G401 (cell line): ENCODE data around the gene USP49. TPM values are rescaled to one million over a fixed set of nuclear protein-coding genes. Genes with fewer than 3 reads are reported as not detected.

Experiments used
- DNase-seq: peaks from one replicate; pipeline ENCODE4 v3.0.0-alpha.2; 2015; ENCODE audit warnings: low spot score
- in situ Hi-C: cut with HindIII; loops from 2 replicates; pipeline ENCODE4 v1.10.0; 2016; ENCODE audit warnings: low sequenced_read_pairs, mixed read lengths
- total RNA-seq: library from RNA; depleted of rRNA; stranded (reverse); fragments of >200 nt; shearing (Covaris generic); gene quantifications from 2 replicates; pipeline ENCODE4 v1.2.3, GENCODE V29; 2014; rRNA removed

Gene USP49
- total RNA-seq, 1 experiment from 2014 or later: 9.9 TPM

DNA sequence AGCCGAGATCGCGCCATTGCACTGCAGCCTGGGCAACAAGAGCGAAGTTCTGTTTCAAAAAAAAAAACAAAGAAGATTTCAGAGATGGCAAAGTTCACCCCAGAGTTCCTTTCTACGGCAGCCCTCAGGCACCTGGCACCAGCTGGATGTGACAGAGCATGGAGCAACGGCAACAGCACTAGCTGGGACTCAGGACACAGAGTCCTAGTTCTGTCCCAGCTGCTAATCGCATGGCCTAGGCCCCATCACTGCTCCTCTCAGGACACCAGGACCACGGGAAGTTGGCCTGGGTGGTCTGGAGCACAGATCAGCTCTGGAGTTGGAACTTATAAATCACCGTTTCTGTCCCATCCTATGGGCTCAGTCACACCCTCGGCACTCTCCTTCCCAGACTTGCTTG lies 149.1 kb downstream of the USP49 start:
- in situ Hi-C loops: no loop called here
- DNase-seq: no peak

DNA sequence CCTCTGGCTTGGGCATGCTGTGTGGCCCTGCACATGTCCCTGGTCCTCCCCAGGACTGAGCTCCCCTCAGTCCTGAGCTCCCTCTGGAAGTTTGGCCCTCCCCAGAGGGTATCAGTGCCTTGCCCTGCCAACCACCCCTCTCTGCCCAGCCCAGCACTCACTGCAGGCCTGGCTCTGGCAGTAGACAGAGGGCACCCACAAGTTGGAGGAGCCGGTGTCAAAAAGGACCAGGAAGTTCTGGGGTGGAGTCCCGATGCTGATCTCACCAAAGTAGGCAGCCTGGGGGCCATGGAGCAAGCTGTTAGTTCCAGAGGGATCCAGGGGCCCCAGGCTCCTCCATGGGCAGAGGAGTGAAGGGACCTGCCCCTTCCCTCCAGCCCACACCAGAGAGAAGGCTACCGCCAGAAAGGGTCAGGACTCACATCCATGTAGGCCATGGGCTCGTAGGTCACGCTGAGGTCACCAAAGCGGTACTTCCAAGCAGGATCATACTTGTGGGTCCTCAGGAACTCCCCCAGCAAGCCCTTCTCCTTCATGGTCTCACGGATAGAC lies 150.9 kb downstream of the USP49 start:
- no peak for DNase-seq
- in situ Hi-C loops: no loop called here

- in situ Hi-C loops: no loop called here
- no peak for DNase-seq
Observed at GRCh38 chr6:41743406-41744235, 151.6 kb downstream of the USP49 start.

DNA sequence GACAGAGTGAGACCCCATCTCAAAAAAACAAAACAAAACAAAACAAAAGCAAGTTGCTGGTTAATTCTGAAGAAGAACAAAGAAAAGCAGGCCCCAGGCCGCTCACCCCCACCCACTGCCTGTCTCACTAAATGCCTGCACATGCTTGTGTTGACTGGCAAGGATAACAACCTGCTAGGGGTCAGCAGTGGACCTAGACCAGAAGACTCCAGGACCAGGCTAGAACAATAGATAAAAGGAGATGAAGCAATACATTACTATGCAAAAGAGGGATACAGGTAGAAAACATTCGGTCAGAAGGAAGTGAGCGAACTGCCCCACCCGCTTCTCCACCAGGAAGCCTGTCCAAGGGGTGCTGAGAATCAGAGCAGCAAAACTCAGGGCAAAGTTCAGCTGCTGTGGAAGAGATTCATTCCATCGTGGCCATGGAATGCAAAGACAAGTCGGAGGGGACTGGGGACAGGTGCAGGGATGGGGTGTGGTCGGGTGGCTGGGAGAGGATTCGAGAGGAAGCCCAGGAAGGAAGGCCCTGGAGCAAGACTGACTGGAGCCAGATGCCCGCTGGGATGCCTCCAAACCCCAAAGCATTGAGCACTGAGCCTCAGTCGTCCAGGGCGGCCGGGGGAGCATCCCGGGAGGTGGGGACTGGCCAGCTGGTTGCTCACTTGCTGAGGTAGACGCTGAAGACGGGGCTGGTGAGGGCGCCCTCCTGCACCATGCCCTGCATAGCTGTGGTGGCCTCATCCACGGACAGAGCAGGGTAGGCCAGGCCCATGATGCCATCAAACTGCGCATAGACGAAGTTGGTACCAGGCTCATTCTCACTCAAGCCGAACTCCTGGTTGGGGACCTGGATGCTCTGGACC lies 153.3 kb downstream of the USP49 start:
- no peak for DNase-seq
- in situ Hi-C loops: no loop called here

DNA sequence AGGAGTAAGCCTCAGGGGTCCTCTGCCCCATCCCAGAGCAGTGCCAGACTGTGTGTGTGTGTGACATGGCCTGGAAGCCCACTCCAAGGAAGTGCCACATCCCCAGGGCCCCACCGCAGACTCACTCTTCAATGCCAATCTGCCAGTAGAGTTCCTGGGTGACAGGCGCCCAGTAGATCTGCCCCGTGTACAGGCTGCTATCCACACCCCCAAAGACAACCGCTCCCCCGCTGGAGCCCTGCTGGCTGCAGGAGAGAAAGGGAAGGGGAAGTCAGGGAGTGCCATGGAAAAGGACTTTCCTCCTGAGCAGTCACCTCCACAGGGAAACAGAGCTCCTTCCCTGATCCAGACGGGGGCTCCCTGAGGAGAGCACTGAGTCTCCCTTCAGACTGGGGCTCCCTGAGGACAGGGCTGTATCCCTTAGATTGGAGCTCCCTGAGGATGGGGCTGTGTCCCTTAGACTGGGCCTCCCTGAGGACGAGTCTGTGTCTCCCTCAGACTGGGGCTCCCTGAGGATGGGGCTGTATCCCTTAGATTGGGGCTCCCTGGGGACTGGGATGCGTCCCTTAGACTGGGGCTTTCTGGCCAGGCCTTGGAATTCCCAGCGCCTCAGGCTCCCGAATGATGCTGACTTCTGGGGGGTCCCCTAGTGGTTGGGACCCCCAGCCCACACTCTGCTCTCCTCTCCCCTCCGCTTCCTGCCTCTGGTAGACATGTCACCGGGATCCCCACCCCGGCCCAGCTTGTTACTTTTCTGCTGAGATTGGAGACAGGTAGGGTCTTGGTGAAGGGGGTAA lies 154.6 kb downstream of the USP49 start:
- in situ Hi-C loops: no loop called here
- no peak for DNase-seq

Other genes with a start within 250 kb of the USP49 start
- gene TFEB, start 159.8 kb downstream of the USP49 start, total RNA-seq: 6.7 and 9.8 TPM in 2 replicates
- not detected in 2 replicates for gene PGC, start 148.0 kb downstream of the USP49 start, total RNA-seq
- 1.7 and 3.3 TPM in 2 replicates for gene FRS3, start 115.5 kb downstream of the USP49 start, total RNA-seq
- gene PRICKLE4, start 114.6 kb downstream of the USP49 start, total RNA-seq: 7.7 TPM in 1 of 2 replicates, not detected in the other
- gene TOMM6, start 107.7 kb downstream of the USP49 start, total RNA-seq: 199 and 283 TPM in 2 replicates
- 23.8 TPM in 2 replicates for gene MED20, start 25.8 kb upstream of the USP49 start, total RNA-seq
- gene BYSL, start 26.1 kb upstream of the USP49 start, total RNA-seq: 68.3 and 75.5 TPM in 2 replicates
- 28.2 and 37.3 TPM in 2 replicates for gene CCND3, start 46.4 kb upstream of the USP49 start, total RNA-seq
- 27.5 and 28.2 TPM in 2 replicates for gene TAF8, start 155.1 kb upstream of the USP49 start, total RNA-seq
- 0.18 TPM in 1 of 2 replicates, not detected in the other for gene C6orf132, start 247.2 kb upstream of the USP49 start, total RNA-seq